GM12872 (cell line): ENCODE data around the gene ITGAE.

Experiments
- CTCF ChIP-seq: IDR thresholded peaks from 3 replicates; pipeline ENCODE4 v1.5.1; 2011; ENCODE audit warnings: low read depth, mild to moderate bottlenecking, low read length, moderate library complexity; ENCODE audit not compliant: insufficient read depth

ITGAE gene

GRCh38 chr17:3796822-3797170, 4.2 kb downstream of the ITGAE start:
- TF ChIP-seq CTCF, result no peak

- TF ChIP-seq CTCF, result no peak
Measured at GRCh38 chr17:3796110-3796821, 4.7 kb downstream of the ITGAE start.

DNA sequence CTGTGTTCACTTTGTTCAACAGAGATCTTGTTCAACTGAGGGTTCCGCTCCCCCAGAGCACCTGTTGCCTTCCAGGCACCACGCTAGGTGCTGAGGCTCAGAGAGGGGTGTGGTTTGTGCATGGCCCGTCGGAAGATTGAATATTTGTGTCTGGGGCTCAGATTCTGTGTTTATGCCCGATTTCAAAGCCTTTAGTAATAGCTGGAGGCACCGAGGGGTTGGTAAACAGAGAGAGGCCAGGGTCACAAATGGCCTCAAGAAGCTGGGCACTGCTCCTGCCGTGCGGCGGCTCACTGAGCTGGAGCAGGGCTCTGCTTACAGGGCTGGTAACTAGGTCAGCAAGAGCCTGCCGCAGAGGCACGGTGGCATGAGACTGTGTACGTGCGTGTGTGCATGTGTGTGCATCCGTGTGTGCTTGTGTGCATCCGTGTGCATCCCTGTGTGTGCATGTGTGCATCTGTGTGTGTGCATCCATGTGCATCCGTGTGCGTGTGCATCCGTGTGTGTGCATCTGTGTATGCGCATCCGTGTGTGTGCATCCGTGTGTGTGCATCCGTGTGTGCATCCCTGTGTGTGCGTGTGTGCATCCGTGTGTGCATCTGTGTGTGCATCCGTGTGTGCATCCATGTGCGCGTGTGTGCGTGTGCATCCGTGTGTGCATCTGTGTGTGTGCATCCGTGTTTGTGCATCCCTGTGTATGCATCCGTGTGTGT, 5.4 kb downstream of the ITGAE start:
- no peak for TF ChIP-seq CTCF

GRCh38 chr17:3794557-3795389, 6.2 kb downstream of the ITGAE start:
- TF ChIP-seq CTCF, result no peak

DNA sequence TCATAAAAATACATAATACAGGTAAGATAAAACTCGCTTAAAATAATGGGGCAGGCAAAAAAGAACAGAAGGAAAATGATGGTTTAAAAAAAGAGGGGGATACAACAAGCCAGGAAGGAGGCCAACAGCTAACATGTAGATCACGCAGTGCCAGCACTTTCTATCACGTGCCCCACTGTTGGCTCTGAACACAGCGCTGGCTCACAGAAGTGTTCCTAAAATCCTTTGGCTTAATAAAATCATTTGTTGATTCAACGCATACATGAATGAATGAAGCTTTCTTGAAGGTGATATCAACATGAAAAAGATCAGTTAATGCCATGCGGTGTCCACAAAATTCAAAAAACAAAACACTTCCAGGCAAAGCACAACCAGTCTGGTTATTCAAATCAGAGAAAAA, 8.5 kb downstream of the ITGAE start:
- TF ChIP-seq CTCF, result no peak

DNA sequence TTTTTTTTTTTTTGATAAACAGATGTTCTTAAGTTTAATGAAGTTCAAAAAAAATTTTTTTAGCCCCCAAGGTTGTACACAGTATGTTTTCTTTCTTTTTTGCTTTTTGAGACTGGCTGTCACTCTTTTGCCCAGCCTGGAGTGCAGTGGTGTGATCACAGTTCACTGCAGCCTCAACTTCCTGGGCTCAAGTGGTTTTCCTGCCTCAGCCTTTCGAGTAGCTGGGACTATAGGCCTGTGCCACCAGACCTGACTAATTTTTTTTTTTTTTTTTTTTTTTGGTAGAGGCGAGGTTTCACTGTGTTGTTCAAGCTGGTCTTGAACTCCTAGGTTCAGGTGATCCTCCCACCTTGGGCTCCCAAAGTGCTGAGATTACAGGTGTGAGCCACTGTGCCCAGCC, 12.8 kb downstream of the ITGAE start:
- no peak for TF ChIP-seq CTCF

DNA sequence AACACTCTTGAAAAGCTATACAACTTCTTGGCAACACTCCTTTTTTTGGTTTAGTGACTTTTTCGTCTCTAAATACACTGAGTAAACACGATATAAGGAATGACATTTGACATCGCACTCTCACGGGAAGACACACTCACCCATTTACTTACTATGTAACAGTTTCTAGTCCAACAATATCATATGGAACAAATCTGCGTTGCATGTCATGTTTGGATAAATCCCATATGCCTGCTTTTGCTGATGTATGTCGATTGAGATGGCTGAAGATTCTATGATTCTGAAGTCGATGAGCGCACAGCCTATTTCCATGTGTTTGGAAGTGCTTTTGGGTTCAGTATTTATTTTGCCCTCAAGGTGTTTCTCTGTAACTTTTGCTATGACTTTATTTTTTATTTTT, 18.2 kb downstream of the ITGAE start:
- no peak for TF ChIP-seq CTCF
